Activated CD8-positive, alpha-beta T cell treated with anti-CD3 and anti-CD28 coated beads for 36 hours (primary cell): ENCODE data around the gene ADCY9. TPM values are rescaled to one million over a fixed set of nuclear protein-coding genes. Genes with fewer than 3 reads are reported as not detected.

ENCODE experiments used
- ATAC-seq: fragments of 200-7000 bp; cut with Tn5 transposase; one replicate; pipeline ENCODE4 v1.10.0; 2021; ENCODE audit warnings: mild to moderate bottlenecking, moderate library complexity
- CTCF ChIA-PET: fragments of 350-600 bp; sonication (Branson Sonifier 250); formaldehyde crosslinking; loops from one replicate; lab custom pipeline; 2021; ENCODE audit warnings: antibody characterized with exemption; lab: Charles Lee
- POLR2A ChIA-PET: fragments of 350-600 bp; sonication (Branson Sonifier 250); formaldehyde crosslinking; loops from one replicate; lab custom pipeline; 2021; ENCODE audit warnings: antibody characterized with exemption; lab: Charles Lee
- DNase-seq: peaks from one replicate; pipeline ENCODE4 v3.0.0-alpha.2; 2020
- H3K27ac Mint-ChIP-seq: one replicate; pipeline ENCODE4 v1.8.0; 2021; ENCODE audit warnings: mild to moderate bottlenecking, mixed read lengths
- H3K27me3 Mint-ChIP-seq: one replicate; pipeline ENCODE4 v1.8.0; 2021; ENCODE audit warnings: mixed read lengths
- H3K36me3 Mint-ChIP-seq: one replicate; pipeline ENCODE4 v1.8.0; 2021; ENCODE audit warnings: low read depth, mixed read lengths
- H3K4me1 Mint-ChIP-seq: one replicate; pipeline ENCODE4 v1.8.0; 2021; ENCODE audit warnings: low read depth, mixed read lengths
- H3K4me3 Mint-ChIP-seq: one replicate; pipeline ENCODE4 v1.8.0; 2021; ENCODE audit warnings: mild to moderate bottlenecking, moderate library complexity, mixed read lengths
- H3K9me3 Mint-ChIP-seq: one replicate; pipeline ENCODE4 v1.8.0; 2021; ENCODE audit warnings: mixed read lengths
- CTCF ChIP-seq: fragments of 200-600 bp; IDR thresholded peaks from one replicate; pipeline ENCODE4 v1.8.0; 2022; ENCODE audit warnings: antibody characterized with exemption, mild to moderate bottlenecking
- intact Hi-C: fragments of 100-400 bp; cut with micrococcal nuclease; formaldehyde crosslinking; loops from one replicate; pipeline ENCODE4 v1.10.0; 2022
- total RNA-seq, 2 experiments: library from RNA; stranded (reverse); gene quantifications; one replicate each; pipeline ENCODE4 v1.2.3, GENCODE V29; 2021

ADCY9 gene
- total RNA-seq, 2 experiments from 2014 or later = 4.1 to 4.8 TPM

- ATAC-seq = no peak
- no peak overlapping the region for H3K27ac Mint-ChIP-seq
- ChIA-PET POLR2A (no interaction called here), CTCF (interaction anchor here (1.2 kb wide), 1 partner anchor 12 kb away, joined by 3 read pairs; no protein-coding TSS in a partner anchor)
- peaks cover 5% of the 10 kb centered on the region for H3K4me1 Mint-ChIP-seq
- no peaks in the 10 kb centered on the region for H3K9me3 Mint-ChIP-seq
- DNase-seq = no peak
- no peaks in the 10 kb centered on the region for H3K36me3 Mint-ChIP-seq
- intact Hi-C loops = no loop called here
- no peak for TF ChIP-seq CTCF
- no peak overlapping the region for H3K4me3 Mint-ChIP-seq
- H3K27me3 Mint-ChIP-seq = no peaks in the 10 kb centered on the region
Observed at GRCh38 chr16:3995001-3995400, 121.2 kb downstream of the ADCY9 start.

GRCh38 chr16:3993052-3993785 lies 123.0 kb downstream of the ADCY9 start:
- H3K4me1 Mint-ChIP-seq = no peaks in the 10 kb centered on the region
- no peak overlapping the region for H3K4me3 Mint-ChIP-seq
- ATAC-seq (no peak), DNase-seq (no peak)
- H3K27ac Mint-ChIP-seq = no peak overlapping the region
- POLR2A ChIA-PET = interaction anchor here (0.6 kb wide), 1 partner anchor 218 kb away, joined by 3 read pairs; no protein-coding TSS in a partner anchor
- H3K27me3 Mint-ChIP-seq = no peaks in the 10 kb centered on the region
- no peak for TF ChIP-seq CTCF
- no peaks in the 10 kb centered on the region for H3K9me3 Mint-ChIP-seq
- intact Hi-C loops = no loop called here
- CTCF ChIA-PET = no interaction called here
- no peaks in the 10 kb centered on the region for H3K36me3 Mint-ChIP-seq

GRCh38 chr16:3992297-3993051 lies 123.8 kb downstream of the ADCY9 start:
- peak; percentile 11 for DNase-seq
- H3K36me3 Mint-ChIP-seq = no peaks in the 10 kb centered on the region
- intact Hi-C loops = no loop called here
- H3K27ac Mint-ChIP-seq = no peak overlapping the region
- H3K4me1 Mint-ChIP-seq = no peaks in the 10 kb centered on the region
- no peaks in the 10 kb centered on the region for H3K27me3 Mint-ChIP-seq
- no peak overlapping the region for H3K4me3 Mint-ChIP-seq
- H3K9me3 Mint-ChIP-seq = no peaks in the 10 kb centered on the region
- no peak for ATAC-seq
- TF ChIP-seq CTCF = no peak
- ChIA-PET POLR2A (no interaction called here), CTCF (no interaction called here)

- no peaks in the 10 kb centered on the region for H3K27me3 Mint-ChIP-seq
- H3K9me3 Mint-ChIP-seq = no peaks in the 10 kb centered on the region
- CTCF ChIA-PET = interaction anchor here (0.9 to 1.1 kb wide), 2 partner anchors 9 to 265 kb away, joined by 3 read pairs; no protein-coding TSS in a partner anchor
- H3K36me3 Mint-ChIP-seq = no peaks in the 10 kb centered on the region
- no peak overlapping the region for H3K4me3 Mint-ChIP-seq
- DNase-seq (no peak), ATAC-seq (no peak)
- no peak overlapping the region for H3K27ac Mint-ChIP-seq
- POLR2A ChIA-PET = interaction anchor here (1.2 kb wide), 1 partner anchor 9 kb away, joined by 3 read pairs; no protein-coding TSS in a partner anchor
- TF ChIP-seq CTCF = no peak
- H3K4me1 Mint-ChIP-seq = no peaks in the 10 kb centered on the region
- intact Hi-C loops = no loop called here
Observed at GRCh38 chr16:3988824-3989223, 127.4 kb downstream of the ADCY9 start.

GRCh38 chr16:3988011-3988410 lies 128.2 kb downstream of the ADCY9 start:
- H3K4me1 Mint-ChIP-seq = peaks cover 3% of the 10 kb centered on the region
- intact Hi-C loops = no loop called here
- no peaks in the 10 kb centered on the region for H3K27me3 Mint-ChIP-seq
- ChIA-PET POLR2A (no interaction called here), CTCF (interaction anchor here (1.0 kb wide), 1 partner anchor 265 kb away, joined by 3 read pairs; no protein-coding TSS in a partner anchor)
- no peak for ATAC-seq
- DNase-seq = no peak
- no peaks in the 10 kb centered on the region for H3K9me3 Mint-ChIP-seq
- TF ChIP-seq CTCF = no peak
- H3K36me3 Mint-ChIP-seq = no peaks in the 10 kb centered on the region
- H3K4me3 Mint-ChIP-seq = no peak overlapping the region
- H3K27ac Mint-ChIP-seq = no peak overlapping the region
